H9 (cell line): ENCODE measurements around the gene DAZAP2. TPM values are rescaled to one million over a fixed set of nuclear protein-coding genes. Genes with fewer than 3 reads are reported as not detected.

Experiments used
- DNase-seq: peaks from one replicate; pipeline ENCODE4 v3.0.0-alpha.2; 2017
- H2AFZ ChIP-seq: one replicate; pipeline ENCODE4 v1.6.1; 2013; ENCODE audit warnings: mild to moderate bottlenecking, low read length, control low read depth, moderate library complexity
- H2AK5ac ChIP-seq: 2 replicates; pipeline ENCODE4 v1.6.1; 2013; ENCODE audit warnings: low read length, control low read depth, mixed read lengths; ENCODE audit not compliant: insufficient read length
- H2BK120ac ChIP-seq: one replicate; pipeline ENCODE4 v1.6.1; 2013; ENCODE audit warnings: low read depth, mild to moderate bottlenecking, low read length, control low read depth, inconsistent platforms; ENCODE audit not compliant: poor library complexity, severe bottlenecking
- H2BK12ac ChIP-seq: 2 replicates; pipeline ENCODE4 v1.6.1; 2013; ENCODE audit warnings: low read length, control low read depth, mixed read lengths, low read depth; ENCODE audit not compliant: insufficient read length
- H2BK15ac ChIP-seq: 2 replicates; pipeline ENCODE4 v1.6.1; 2013; ENCODE audit warnings: low read depth, low read length, control low read depth
- H2BK20ac ChIP-seq: one replicate; pipeline ENCODE4 v1.6.1; 2013; ENCODE audit warnings: low read depth, mild to moderate bottlenecking, low read length, control low read depth, inconsistent platforms; ENCODE audit not compliant: poor library complexity, severe bottlenecking
- H2BK5ac ChIP-seq: 2 replicates; pipeline ENCODE4 v1.6.1; 2013; ENCODE audit warnings: low read length, control low read depth, mixed read lengths; ENCODE audit not compliant: insufficient read length
- H3K14ac ChIP-seq: 2 replicates; pipeline ENCODE4 v1.6.1; 2013; ENCODE audit warnings: low read length, control low read depth; ENCODE audit not compliant: insufficient read depth
- H3K18ac ChIP-seq: 2 replicates; pipeline ENCODE4 v1.6.1; 2013; ENCODE audit warnings: low read depth, mild to moderate bottlenecking, mixed read lengths, low read length, control low read depth; ENCODE audit not compliant: insufficient read length
- H3K23ac ChIP-seq: 2 replicates; pipeline ENCODE4 v1.6.1; 2013; ENCODE audit warnings: low read length, control low read depth, mixed read lengths, low read depth; ENCODE audit not compliant: insufficient read length
- H3K23me2 ChIP-seq: 2 replicates; pipeline ENCODE4 v1.6.1; 2013; ENCODE audit warnings: low read depth, mild to moderate bottlenecking, mixed read lengths, low read length, control low read depth; ENCODE audit not compliant: insufficient read length, poor library complexity, severe bottlenecking
- H3K27ac ChIP-seq: 2 replicates; pipeline ENCODE4 v1.5.1; 2013; ENCODE audit warnings: low read length, control low read depth, mixed read lengths, low read depth; ENCODE audit not compliant: insufficient read length
- H3K27me3 ChIP-seq: 2 replicates; pipeline ENCODE4 v1.6.1; 2013; ENCODE audit warnings: low read length, control low read depth, inconsistent platforms; ENCODE audit not compliant: insufficient read depth
- H3K4ac ChIP-seq: 2 replicates; pipeline ENCODE4 v1.6.1; 2013; ENCODE audit warnings: low read depth, mild to moderate bottlenecking, control low read depth, inconsistent platforms, low read length, moderate library complexity
- H3K4me1 ChIP-seq: 2 replicates; pipeline ENCODE4 v1.6.1; 2013; ENCODE audit warnings: low read length, control low read depth, inconsistent platforms; ENCODE audit not compliant: insufficient read depth
- H3K4me2 ChIP-seq: 2 replicates; pipeline ENCODE4 v1.6.1; 2013; ENCODE audit warnings: low read length, control low read depth, mixed read lengths; ENCODE audit not compliant: insufficient read length, insufficient read depth
- H3K56ac ChIP-seq: 2 replicates; pipeline ENCODE4 v1.6.1; 2013; ENCODE audit warnings: low read depth, mild to moderate bottlenecking, mixed read lengths, low read length, control low read depth; ENCODE audit not compliant: insufficient read length
- H3K79me1 ChIP-seq: 2 replicates; pipeline ENCODE4 v1.6.1; 2013; ENCODE audit warnings: low read depth, mild to moderate bottlenecking, moderate library complexity, low read length, control low read depth, inconsistent platforms; ENCODE audit not compliant: insufficient read depth, poor library complexity, severe bottlenecking
- H3K79me2 ChIP-seq: 2 replicates; pipeline ENCODE4 v1.6.1; 2013; ENCODE audit warnings: low read length, control low read depth, inconsistent platforms; ENCODE audit not compliant: insufficient read depth
- H3K9ac ChIP-seq: 2 replicates; pipeline ENCODE4 v1.6.1; 2013; ENCODE audit warnings: low read length, control low read depth, mixed read lengths; ENCODE audit not compliant: insufficient read length; ENCODE audit errors: extremely low read depth
- H3K9me3 ChIP-seq: one replicate; pipeline ENCODE4 v1.6.1; 2013; ENCODE audit warnings: low read depth, low read length, inconsistent platforms; ENCODE audit not compliant: control insufficient read depth
- H3T11ph ChIP-seq: one replicate; pipeline ENCODE4 v1.6.1; 2013; ENCODE audit warnings: mild to moderate bottlenecking, low read length, control low read depth, inconsistent platforms
- H4K20me1 ChIP-seq: one replicate; pipeline ENCODE4 v1.6.1; 2013; ENCODE audit not compliant: control insufficient read depth, insufficient read length, insufficient read depth
- H4K5ac ChIP-seq: 2 replicates; pipeline ENCODE4 v1.6.1; 2013; ENCODE audit warnings: low read depth, mild to moderate bottlenecking, mixed read lengths, low read length, control low read depth; ENCODE audit not compliant: insufficient read length
- H4K8ac ChIP-seq: replicated peaks from 2 replicates; pipeline ENCODE4 v1.6.1; 2013; ENCODE audit warnings: low read length, control low read depth, mixed read lengths, low read depth; ENCODE audit not compliant: insufficient read length
- H4K91ac ChIP-seq: 2 replicates; pipeline ENCODE4 v1.6.1; 2013; ENCODE audit warnings: low read depth, mild to moderate bottlenecking, moderate library complexity, mixed read lengths, low read length, control low read depth; ENCODE audit not compliant: insufficient read length
- H3K27ac Mint-ChIP-seq, 3 experiments: 2 replicates in 2 of 3; 3 replicates in 1 of 3; pipeline ENCODE4 v1.8.0; 2020 to 2021; ENCODE audit warnings: mixed read lengths in 3 of 3, mild to moderate bottlenecking in 1 of 3, moderate library complexity in 1 of 3
- H3K27me3 Mint-ChIP-seq: 2 replicates; pipeline ENCODE4 v1.8.0; 2021; ENCODE audit warnings: low read depth, mild to moderate bottlenecking, moderate library complexity, mixed read lengths
- H3K36me3 Mint-ChIP-seq, 3 experiments: 2 replicates in 2 of 3; 3 replicates in 1 of 3; pipeline ENCODE4 v1.8.0; 2020 to 2021; ENCODE audit warnings: low read depth in 3 of 3, mixed read lengths in 3 of 3; ENCODE audit not compliant: insufficient read depth in 1 of 3
- H3K4me1 Mint-ChIP-seq, 2 experiments: 2 replicates each; pipeline ENCODE4 v1.8.0; 2020; ENCODE audit warnings: mixed read lengths in 2 of 2
- H3K4me3 Mint-ChIP-seq, 2 experiments: 2 replicates in 1 of 2; 3 replicates in 1 of 2; pipeline ENCODE4 v1.8.0; 2020 to 2021; ENCODE audit warnings: mild to moderate bottlenecking in 2 of 2, mixed read lengths in 2 of 2, moderate library complexity in 1 of 2
- H3K9me3 Mint-ChIP-seq, 2 experiments: 2 replicates in 1 of 2; 3 replicates in 1 of 2; pipeline ENCODE4 v1.8.0; 2020; ENCODE audit warnings: mild to moderate bottlenecking in 2 of 2, mixed read lengths in 2 of 2, moderate library complexity in 1 of 2
- CTCF ChIP-seq: fragments of 200-600 bp; sonication (generic); conservative IDR thresholded peaks from 3 replicates; pipeline ENCODE4 v1.8.0; 2021; ENCODE audit warnings: antibody characterized with exemption, mild to moderate bottlenecking
- WGBS: extraction: QIAGEN DNeasy Blood & Tissue Kit; methylation state at CpG from one replicate; pipeline ENCODE4 v1.1.7; 2013; ENCODE audit warnings: missing lambda C conversion rate, low lambda C conversion rate, mixed read lengths; ENCODE audit not compliant: insufficient read length; ENCODE audit errors: extremely low coverage; 5-methylcytosine and 5-hydroxymethylcytosine counted together
- total RNA-seq: library from RNA; stranded (reverse); gene quantifications from 2 replicates; pipeline ENCODE4 v1.2.1, GENCODE V29; 2021

The DAZAP2 gene
- total RNA-seq, 1 experiment from 2014 or later: 23.6 TPM

- Mint-ChIP-seq H3K27me3 (no peaks in the 10 kb centered on the region), H3K9me3 (no peaks in the 10 kb centered on the region), H3K27ac (no peak overlapping the region), H3K4me1 (peaks cover 7 to 10% of the 10 kb centered on the region in 2 experiments), H3K4me3 (no peak overlapping the region), H3K36me3 (peaks cover 0 to under 1% (median 0%) of the 10 kb centered on the region in 3 experiments; a peak in 1 of 7 replicates)
- Histone ChIP-seq H4K8ac (no peak overlapping the region), H2BK15ac (no peak overlapping the region), H4K91ac (no peak overlapping the region), H3K23me2 (peaks cover 4% of the 10 kb centered on the region), H3K27ac (no peak overlapping the region), H3K27me3 (no peaks in the 10 kb centered on the region), H2BK5ac (no peak overlapping the region), H3K4me1 (peaks cover 2% of the 10 kb centered on the region; the same call in 1 of the 2 replicates), H3K4me2 (no peak overlapping the region), H3T11ph (no peak overlapping the region), H2AK5ac (no peak overlapping the region), H3K56ac (no peak overlapping the region), H2BK20ac (no peak overlapping the region), H2AFZ (no peak overlapping the region), H3K79me1 (no peaks in the 10 kb centered on the region), H3K18ac (no peak overlapping the region), H2BK12ac (no peak overlapping the region), H3K9me3 (no peaks in the 10 kb centered on the region), H4K20me1 (no peaks in the 10 kb centered on the region), H3K23ac (no peak overlapping the region), H3K79me2 (no peaks in the 10 kb centered on the region), H3K4ac (no peak overlapping the region), H3K14ac (no peak overlapping the region), H2BK120ac (no peak overlapping the region), H3K9ac (no peak overlapping the region), H4K5ac (no peak overlapping the region)
- WGBS: no CpG with 5 or more reads among the region's 5 CpGs
- no peak for TF ChIP-seq CTCF
- DNase-seq: no peak
These were observed 4.1 kb upstream of the DAZAP2 start for GRCh38 chr12:51234530-51234929.
